Heart left ventricle (tissue), 16 donors: ENCODE measurements around the gene LUM. TPM values are rescaled to one million over a fixed set of nuclear protein-coding genes. Genes with fewer than 3 reads are reported as not detected.

Source experiments
- ATAC-seq, 4 donors: fragments of 200-7000 bp; cut with Tn5 transposase; one replicate each; pipeline ENCODE4 v1.9.1; 2020 to 2022; ENCODE audit warnings: moderate library complexity in 4 of 4, mild to moderate bottlenecking in 3 of 4, moderate number of reproducible peaks in 1 of 4
- DNase-seq, 5 donors: peaks; one replicate each; pipeline ENCODE4 v3.0.0-alpha.2; 2020
- H3K27ac ChIP-seq, 12 donors: fragments of 200-600 bp; sonication (generic) in 4 of 12; one replicate each; pipeline versions ENCODE4 v1.5.0 to v1.8.0; 2016 to 2022; ENCODE audit warnings: mild to moderate bottlenecking in 2 of 12
- H3K27me3 ChIP-seq, 9 donors: fragments of 200-600 bp; sonication (generic) in 2 of 9; one replicate each; pipeline versions ENCODE4 v1.5.1 to v1.8.0; 2016 to 2022; ENCODE audit warnings: mild to moderate bottlenecking in 3 of 9
- H3K36me3 ChIP-seq, 9 donors: fragments of 200-600 bp; sonication (generic) in 2 of 9; one replicate each; pipeline versions ENCODE4 v1.5.0 to v1.8.0; 2018 to 2022; ENCODE audit warnings: mild to moderate bottlenecking in 2 of 9
- H3K4me1 ChIP-seq, 12 donors: fragments of 200-600 bp; sonication (generic) in 4 of 12; one replicate each; pipeline versions ENCODE4 v1.5.0 to v1.8.0; 2016 to 2022; ENCODE audit warnings: mild to moderate bottlenecking in 3 of 12
- H3K4me3 ChIP-seq, 12 donors: fragments of 200-600 bp; sonication (generic) in 4 of 12; one replicate each; pipeline versions ENCODE4 v1.5.0 to v1.8.0; 2017 to 2022; ENCODE audit warnings: mild to moderate bottlenecking in 9 of 12, moderate library complexity in 4 of 12
- H3K9me3 ChIP-seq, 12 donors: fragments of 200-600 bp; sonication (generic) in 4 of 12; one replicate each; pipeline versions ENCODE4 v1.5.0 to v1.8.0; 2016 to 2022; ENCODE audit warnings: mild to moderate bottlenecking in 1 of 12
- POLR2A ChIP-seq, 2 donors: fragments of 450-650 bp; IDR thresholded peaks; one replicate each; pipeline ENCODE4 v1.6.1; 2017; ENCODE audit warnings: antibody characterized with exemption in 2 of 2, mild to moderate bottlenecking in 2 of 2, moderate library complexity in 2 of 2
- WGBS, 4 donors: extraction: QIAGEN DNeasy Blood & Tissue Kit in 2 of 4; methylation state at CpG; one replicate each; pipeline versions ENCODE4 v1.1.5 to v1.1.7; 2013 to 2018; 5-methylcytosine and 5-hydroxymethylcytosine counted together
- intact Hi-C, 10 donors: fragments of 100-400 bp; cut with DNase I; formaldehyde crosslinking; loops; one replicate each; pipeline versions ENCODE4 v1.11.1 to v1.14.2; 2022
- polyA plus RNA-seq, 2 donors: library from polyadenylated mRNA; stranded (reverse); fragments of 200-250 nt; gene quantifications; one replicate each; pipeline ENCODE4 v1.2.3, GENCODE V29; 2013
- total RNA-seq, 9 donors: library from RNA; depleted of rRNA in 2 of 9; stranded (reverse); fragments of >200 nt in 2 of 9; fragmentation: NEBNext Ultra II Directional in 3 of 9; extraction: Animal tissue kit (Norgen Biotek cat#: 25700) in 3 of 9; gene quantifications; one replicate each; pipeline versions ENCODE4 v1.1.0 to v1.2.4, GENCODE V29; 2016 to 2023
- TF ChIP-seq, protein P1 (sequence below), 12 donors: fragments of 200-600 bp; sonication (generic) in 4 of 12; IDR thresholded peaks; one replicate each; pipeline versions ENCODE4 v1.5.0 to v1.8.0; 2018 to 2022; ENCODE audit warnings: antibody characterized with exemption in 12 of 12, mild to moderate bottlenecking in 5 of 12
- donor health status: ischemic (EF 13 %, LVEDD 7.1; RV severe dilation, severe dysfunction).
- donor health status: healthy with polysubstance abuse.
- donor health status: DM: no; HTN: yes; CAD: no.
- donor health status: DM: no; HTN: no; CAD: no.
- donor health status: ischemic (EF 25% LVEDD 6.9; RV normal size, moderate dysfunction).
- donor health status: ischemic (EF 25% LVEDD 5.7; RV mildly dilated, moderate dysfunction).
- donor health status: healthy.
- donor health status: DM: yes; HTN: yes; CAD: no.
- donor health status: ischemic (EF 35%, LVEDD 5.7; RV mildly dilated, moderate dysfunction).
- donor health status: nonischemic (EF 11% LVEDD 7.7; RV severe dilation, severe dysfunction).
- donor health status: DM: yes; HTN: yes; CAD: no.
- donor health status: PGD.
- donor health status: ischemic (EF 29% LVEDD 5.4; RV normal size, mild dysfunction).
- donor health status: nonischemic (EF 23%, LVEDD 6.1; RV moderate dilation, normal function).

The LUM gene
- total and polyA plus RNA-seq, 11 donors, result 21.8 to 249 (median 74.8) TPM

DNA sequence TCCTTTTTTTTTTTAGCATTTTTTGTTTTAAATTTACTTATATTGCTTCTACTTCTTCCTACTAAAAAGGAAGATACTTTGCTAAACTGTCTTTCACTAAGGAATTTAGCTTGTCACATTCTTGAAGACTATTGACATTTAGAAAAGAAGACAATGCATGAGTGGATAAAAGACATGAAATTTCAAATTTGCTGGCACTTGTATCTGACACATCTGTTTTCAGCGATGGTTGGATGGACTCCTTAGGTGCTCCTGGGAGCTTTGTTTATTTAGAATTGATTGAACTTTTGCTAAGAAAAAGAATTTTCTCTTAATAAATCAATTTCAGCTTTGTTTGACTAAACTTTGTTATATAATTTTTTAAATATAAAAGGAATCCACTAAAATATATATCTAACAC, 50.2 kb downstream of the LUM start:
- H3K9me3 ChIP-seq, result no peaks in the 10 kb centered on the region
- TF ChIP-seq, protein P1, sequence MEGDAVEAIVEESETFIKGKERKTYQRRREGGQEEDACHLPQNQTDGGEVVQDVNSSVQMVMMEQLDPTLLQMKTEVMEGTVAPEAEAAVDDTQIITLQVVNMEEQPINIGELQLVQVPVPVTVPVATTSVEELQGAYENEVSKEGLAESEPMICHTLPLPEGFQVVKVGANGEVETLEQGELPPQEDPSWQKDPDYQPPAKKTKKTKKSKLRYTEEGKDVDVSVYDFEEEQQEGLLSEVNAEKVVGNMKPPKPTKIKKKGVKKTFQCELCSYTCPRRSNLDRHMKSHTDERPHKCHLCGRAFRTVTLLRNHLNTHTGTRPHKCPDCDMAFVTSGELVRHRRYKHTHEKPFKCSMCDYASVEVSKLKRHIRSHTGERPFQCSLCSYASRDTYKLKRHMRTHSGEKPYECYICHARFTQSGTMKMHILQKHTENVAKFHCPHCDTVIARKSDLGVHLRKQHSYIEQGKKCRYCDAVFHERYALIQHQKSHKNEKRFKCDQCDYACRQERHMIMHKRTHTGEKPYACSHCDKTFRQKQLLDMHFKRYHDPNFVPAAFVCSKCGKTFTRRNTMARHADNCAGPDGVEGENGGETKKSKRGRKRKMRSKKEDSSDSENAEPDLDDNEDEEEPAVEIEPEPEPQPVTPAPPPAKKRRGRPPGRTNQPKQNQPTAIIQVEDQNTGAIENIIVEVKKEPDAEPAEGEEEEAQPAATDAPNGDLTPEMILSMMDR (IDR thresholded peaks at IDR 0.05), result no peak
- TF ChIP-seq POLR2A (IDR thresholded peaks at IDR 0.05), result no peak
- H3K27ac ChIP-seq, result no peak overlapping the region
- no peak for DNase-seq
- no peaks in the 10 kb centered on the region for H3K27me3 ChIP-seq
- WGBS, 4 donors, result 79 to 89% (median 82%) methylated on average over 1 of the region's 1 CpG
- intact Hi-C loops, result loop anchor here in 1 of 10 donors (10.0 kb wide), 1 partner anchor 64 kb away; no protein-coding TSS in a partner anchor
- ATAC-seq, result no peak
- no peak overlapping the region for H3K4me3 ChIP-seq
- no peaks in the 10 kb centered on the region for H3K36me3 ChIP-seq
- peaks cover 0 to 4% (median 0%) of the 10 kb centered on the region in 12 donors for H3K4me1 ChIP-seq

DNA sequence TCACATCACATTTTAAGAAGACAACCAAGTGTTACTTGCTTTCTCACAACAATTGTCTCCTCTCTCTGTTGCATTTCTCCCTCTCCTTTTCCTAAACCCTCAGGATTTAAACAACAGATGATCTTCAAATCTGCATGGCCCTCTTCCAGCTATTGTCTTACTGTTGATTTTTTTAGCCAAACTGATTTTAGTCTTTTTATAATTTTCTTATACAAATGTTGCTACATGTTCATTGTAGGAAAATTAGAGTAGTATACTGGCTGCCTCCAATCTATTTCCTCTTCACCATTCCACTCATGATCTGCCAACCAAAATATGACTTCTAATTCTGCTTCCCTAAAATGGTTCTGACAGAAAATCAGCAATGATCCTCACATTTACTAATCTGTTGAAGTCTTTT, 52.1 kb downstream of the LUM start:
- intact Hi-C loops, result no loop called here
- Histone ChIP-seq H3K36me3 (no peaks in the 10 kb centered on the region), H3K4me3 (no peak overlapping the region), H3K27me3 (no peaks in the 10 kb centered on the region), H3K27ac (no peak overlapping the region), H3K9me3 (no peaks in the 10 kb centered on the region), H3K4me1 (peaks cover 0 to 6% (median 0%) of the 10 kb centered on the region in 12 donors)
- TF ChIP-seq, protein P1 (IDR thresholded peaks at IDR 0.05), result no peak
- no peak for TF ChIP-seq POLR2A (IDR thresholded peaks at IDR 0.05)
- ATAC-seq (no peak), DNase-seq (no peak)

DNA sequence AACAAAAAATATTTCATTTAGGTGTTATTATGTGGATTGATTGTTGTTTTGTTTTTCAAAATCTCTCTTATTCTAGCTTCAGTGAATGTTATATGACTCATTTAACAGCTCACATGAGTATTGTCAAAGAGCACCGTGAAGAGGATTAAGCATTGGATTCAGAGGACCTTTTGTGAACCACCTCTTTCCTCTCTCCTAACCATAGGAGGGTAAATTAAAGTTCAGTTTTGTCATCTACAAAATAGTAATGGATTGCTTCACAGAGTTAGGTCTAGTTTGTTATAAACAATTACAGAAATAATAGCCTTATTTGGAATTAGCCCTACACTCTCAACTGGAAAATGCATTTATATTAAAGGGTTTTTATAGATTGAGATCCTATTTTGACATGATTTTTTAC, 52.5 kb downstream of the LUM start:
- H3K36me3 ChIP-seq, result no peaks in the 10 kb centered on the region
- peaks cover 0 to 10% (median 1%) of the 10 kb centered on the region in 12 donors for H3K4me1 ChIP-seq
- TF ChIP-seq, protein P1 (IDR thresholded peaks at IDR 0.05), result no peak
- no peak for TF ChIP-seq POLR2A (IDR thresholded peaks at IDR 0.05)
- intact Hi-C loops, result no loop called here
- no peak overlapping the region for H3K27ac ChIP-seq
- no peak for DNase-seq
- H3K27me3 ChIP-seq, result no peaks in the 10 kb centered on the region
- WGBS, 4 donors, result 61 to 79% (median 71%) methylated on average over 1 of the region's 1 CpG
- H3K9me3 ChIP-seq, result no peaks in the 10 kb centered on the region
- no peak overlapping the region for H3K4me3 ChIP-seq
- no peak for ATAC-seq

DNA sequence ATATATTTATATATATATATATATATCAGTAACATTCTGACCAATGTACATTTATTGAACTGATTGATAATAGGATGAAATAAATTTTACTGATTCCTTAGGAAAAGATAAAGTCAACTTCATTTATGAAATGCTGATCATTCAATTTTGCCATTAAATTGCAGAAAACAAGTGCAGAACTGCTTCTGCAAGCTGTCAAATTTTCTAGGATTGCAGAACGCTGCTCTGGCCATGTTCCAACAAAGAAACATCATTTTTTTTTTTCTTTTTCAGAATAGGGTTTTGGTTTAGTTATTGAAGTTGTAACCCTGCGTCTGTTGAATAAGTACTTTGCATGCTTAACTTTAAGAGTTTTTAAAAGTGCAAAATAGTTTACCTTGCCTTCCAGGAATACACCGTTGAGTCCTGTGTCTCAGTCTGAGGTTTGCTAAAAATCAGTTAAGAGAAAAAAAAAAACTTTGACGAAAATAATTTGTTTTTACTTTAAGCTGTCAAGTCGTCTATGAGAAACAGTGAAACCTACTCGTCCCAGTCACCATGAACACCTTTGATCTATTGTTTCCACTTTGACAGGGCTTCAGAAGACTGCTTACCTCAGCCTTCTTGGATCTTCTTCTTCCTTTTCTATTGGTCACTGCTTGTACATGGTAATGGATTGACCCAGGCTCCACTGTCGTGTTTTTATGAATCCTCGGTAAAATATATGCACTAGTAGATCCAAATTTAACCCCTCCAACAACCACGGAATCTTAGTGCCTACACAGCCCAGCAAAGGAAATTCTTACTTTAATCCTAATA, 53.7 kb downstream of the LUM start, which contains the start of gene KERA:
TSS of gene KERA (minus strand) at position 657 of the 798 bp plus-strand sequence. CDS start 1,743 bp downstream, outside the sequence.
- no peaks in the 10 kb centered on the region for H3K9me3 ChIP-seq
- DNase-seq, result no peak
- TF ChIP-seq, protein P1 (IDR thresholded peaks at IDR 0.05), result no peak
- TF ChIP-seq POLR2A (IDR thresholded peaks at IDR 0.05), result no peak
- H3K4me1 ChIP-seq, result peaks cover 0 to 16% (median 1%) of the 10 kb centered on the region in 12 donors
- H3K27me3 ChIP-seq, result no peaks in the 10 kb centered on the region
- no peak within 1 kb of the TSS for H3K27ac ChIP-seq
- intact Hi-C loops, result no loop called here
- ATAC-seq, result no peak
- 54 to 59% (median 56%) methylated on average over 9 of the region's 9 CpGs for WGBS, 4 donors
- H3K36me3 ChIP-seq, result no peaks in the 10 kb centered on the region
- H3K4me3 ChIP-seq, result no peak within 1 kb of the TSS
